NCI-H2081 (cell line): ENCODE data around the gene HYAL4.
"Not testable (repeated sequence)": the region's sequence is repeated elsewhere in the genome, so short reads cannot be mapped to it uniquely, and the experiment has no call there.

Experiments
- DNase-seq, 2 experiments: peaks; one replicate each; lab custom pipeline; 2025; lab: John Stamatoyannopoulos, UW

Gene HYAL4, protein sequence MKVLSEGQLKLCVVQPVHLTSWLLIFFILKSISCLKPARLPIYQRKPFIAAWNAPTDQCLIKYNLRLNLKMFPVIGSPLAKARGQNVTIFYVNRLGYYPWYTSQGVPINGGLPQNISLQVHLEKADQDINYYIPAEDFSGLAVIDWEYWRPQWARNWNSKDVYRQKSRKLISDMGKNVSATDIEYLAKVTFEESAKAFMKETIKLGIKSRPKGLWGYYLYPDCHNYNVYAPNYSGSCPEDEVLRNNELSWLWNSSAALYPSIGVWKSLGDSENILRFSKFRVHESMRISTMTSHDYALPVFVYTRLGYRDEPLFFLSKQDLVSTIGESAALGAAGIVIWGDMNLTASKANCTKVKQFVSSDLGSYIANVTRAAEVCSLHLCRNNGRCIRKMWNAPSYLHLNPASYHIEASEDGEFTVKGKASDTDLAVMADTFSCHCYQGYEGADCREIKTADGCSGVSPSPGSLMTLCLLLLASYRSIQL

GRCh38 chr7:123844712-123845219 lies at the start of gene HYAL4:
TSS of gene HYAL4 (plus strand) at chr7:123845169. CDS start at chr7:123868274, 23,105 bp downstream.
- no peak for DNase-seq

DNA sequence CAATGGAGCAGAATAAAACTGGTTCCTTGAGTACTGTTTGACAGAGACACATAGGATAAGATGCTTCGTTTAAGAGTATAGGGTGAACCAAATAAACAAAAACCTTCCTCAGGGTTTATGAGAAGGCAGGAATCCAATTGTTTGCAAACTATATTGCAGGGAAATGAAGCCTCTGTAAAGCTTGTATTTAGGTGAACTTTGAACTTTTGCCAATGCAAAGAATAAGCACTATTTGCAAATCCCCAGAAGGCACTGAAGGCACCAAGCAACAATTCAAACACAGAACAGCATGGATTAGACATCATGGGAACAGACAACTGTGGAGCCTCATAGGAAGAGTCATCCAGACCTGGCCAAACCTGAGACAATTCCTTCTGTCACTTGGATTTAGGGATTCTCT lies 49.1 kb upstream of the HYAL4 start:
- DNase-seq, result no peak

DNA sequence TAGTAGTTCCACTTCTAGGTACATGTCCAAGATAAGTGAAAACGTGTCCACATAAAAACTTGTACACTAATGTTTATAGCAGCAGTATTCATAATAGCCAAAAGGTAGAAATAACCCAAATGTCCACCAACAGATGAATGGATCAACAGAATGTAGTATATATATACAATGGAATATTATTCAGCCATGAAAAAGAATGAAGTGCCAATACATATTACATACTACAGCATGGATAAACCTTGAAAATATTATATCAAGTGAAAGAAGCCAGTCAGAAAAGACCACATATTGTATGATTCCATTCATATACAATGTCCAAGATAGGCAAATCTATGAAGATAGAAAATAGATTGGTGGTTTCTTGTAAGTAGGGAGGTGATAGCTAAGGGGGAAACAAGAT lies 48.4 kb upstream of the HYAL4 start:
- no peak for DNase-seq

DNA sequence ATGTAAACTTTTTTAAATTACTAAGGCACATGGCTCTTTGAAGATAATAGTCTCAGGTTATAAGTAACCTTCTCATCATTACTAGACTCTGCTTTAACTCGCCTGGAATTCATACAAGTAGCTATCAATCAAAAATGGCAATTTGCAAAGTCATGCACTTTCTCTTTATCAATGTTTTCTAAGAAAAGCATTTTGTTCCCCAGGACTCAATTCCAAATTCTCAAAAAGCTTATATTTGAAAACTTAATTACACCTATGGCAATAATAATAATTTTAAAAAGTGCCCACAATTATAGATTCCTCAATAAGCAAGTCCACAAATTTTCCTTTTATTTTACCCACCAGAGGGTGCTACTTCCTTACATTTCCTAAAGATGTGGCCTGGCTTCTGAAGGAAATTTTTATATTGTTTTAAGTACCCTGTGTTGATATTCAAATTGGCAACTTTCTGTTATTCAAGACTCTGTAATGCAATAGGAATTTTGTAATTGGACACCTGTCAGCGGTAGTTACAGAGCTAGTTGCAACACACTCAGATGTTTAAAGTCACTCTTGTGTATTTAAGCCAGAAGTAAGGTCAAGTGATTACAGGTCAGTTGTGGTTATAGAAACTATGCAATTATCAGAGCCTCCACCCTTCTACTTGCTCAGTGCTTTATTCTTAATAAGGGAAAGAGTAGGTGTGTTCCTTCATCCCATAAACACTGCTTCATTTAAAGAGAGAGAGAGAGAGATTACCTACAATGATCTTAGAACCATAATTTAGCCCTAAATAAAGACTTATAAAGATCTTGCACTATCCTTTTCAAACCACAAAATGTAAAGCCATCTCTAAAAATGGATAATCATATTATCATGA lies 47.1 kb upstream of the HYAL4 start:
- DNase-seq, result peak; percentile 21 to 63

DNA sequence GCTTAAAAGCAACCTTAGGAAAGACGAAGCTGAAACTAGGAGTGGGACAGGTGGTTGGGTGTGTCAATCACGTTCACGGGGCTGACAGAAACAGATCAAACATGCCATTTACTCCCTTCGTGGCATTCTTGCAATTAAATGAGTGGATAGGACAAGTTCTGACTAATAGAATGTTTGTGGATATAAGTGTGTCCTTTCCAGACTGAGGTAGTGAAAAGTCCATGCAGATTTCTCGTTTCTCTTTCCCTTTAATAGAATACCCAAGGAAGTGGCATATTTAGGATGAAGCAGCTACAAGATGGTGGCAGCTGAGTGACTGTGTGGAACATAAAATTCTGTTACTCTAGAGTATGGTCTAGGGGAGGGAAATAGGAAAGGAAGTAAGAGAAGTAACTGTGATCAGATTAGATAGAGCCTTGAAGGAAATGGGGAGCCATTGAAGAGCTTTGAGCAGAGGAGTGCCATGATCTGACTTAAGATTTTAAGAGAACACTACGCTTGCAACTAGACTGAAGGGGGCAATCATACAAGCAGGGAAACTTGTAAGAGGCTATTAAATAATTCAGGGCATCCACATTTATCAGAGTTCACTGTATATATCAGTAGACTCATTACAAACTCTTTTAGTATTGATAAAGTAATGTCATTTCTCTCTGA lies 46.3 kb upstream of the HYAL4 start:
- DNase-seq, result no peak

DNA sequence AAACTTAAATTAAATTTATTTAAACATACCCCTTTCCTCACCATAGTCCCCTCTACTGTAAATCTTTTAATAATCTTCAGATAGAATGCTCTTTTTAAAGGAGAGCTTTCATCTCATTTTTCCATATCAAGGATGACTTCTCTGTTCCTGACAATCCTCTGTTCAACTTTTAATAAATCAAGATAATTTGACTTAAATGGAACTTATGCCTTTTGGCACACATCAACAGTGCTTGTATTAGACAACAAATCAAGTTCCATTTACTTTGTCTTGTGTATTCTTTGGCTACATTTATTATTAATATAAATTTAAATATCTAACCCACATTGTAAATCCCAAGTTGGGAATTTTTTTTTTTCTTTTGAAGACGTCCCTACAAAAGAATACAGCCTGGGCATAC lies 42.7 kb upstream of the HYAL4 start:
- no peak for DNase-seq

DNA sequence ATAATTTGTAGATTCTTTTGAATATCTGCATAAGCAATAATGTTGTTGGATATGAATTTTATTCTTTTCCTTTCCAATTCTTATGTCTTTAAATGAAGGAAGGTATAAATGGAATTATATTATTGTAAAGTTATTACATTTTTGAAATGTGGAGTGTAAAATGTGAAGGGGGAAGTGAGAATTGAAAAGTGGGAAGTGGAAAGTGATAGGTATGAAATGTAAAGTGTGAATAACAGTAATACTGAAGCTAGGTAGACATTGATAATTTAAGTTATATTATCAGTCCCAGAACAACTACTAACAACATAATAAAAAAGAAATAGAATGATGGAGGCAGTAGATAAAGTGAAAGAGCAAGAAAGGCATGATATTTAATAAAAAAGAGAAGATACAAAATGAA lies 39.7 kb upstream of the HYAL4 start:
- no peak for DNase-seq

GRCh38 chr7:123809471-123809870 lies 35.5 kb upstream of the HYAL4 start:
- no peak for DNase-seq

GRCh38 chr7:123811056-123811455 lies 33.9 kb upstream of the HYAL4 start:
- DNase-seq, result no peak

DNA sequence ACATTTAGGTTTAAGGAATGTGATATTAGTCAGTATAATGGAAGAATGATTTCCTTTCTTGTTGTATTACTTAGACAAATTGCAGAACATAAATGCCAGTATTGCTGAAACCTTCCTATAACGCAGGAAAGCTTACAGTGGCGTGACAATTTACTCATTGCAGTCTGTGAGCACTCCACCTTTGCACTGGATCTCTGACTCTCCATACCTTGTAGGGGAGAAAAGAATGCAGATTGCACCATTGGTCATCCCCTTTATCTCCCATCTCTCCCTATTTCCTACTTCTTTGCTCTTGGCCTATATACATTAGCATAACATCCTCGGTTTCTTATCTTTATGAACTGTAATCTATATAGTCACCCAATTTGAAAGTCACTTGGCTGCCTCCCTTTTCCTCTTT lies 28.1 kb upstream of the HYAL4 start:
- no peak for DNase-seq

DNA sequence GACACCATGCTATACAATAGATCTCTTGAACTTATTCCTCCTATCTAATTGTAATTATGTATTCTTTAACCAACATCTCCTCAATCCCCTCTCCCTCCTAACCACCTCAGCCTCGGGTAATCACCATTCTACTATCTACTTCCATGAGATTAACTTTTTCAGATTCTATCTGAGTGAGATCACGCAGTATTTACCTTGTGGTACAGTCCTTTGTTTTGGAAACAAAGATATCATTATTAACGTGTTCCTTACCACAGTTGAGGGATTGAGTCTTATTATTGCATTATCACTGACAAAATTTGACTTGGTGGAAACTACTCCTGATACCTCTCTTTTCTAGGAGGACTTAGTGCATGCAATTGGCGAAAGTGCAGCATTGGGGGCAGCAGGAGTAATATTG lies 26.0 kb upstream of the HYAL4 start:
- DNase-seq, result no peak

DNA sequence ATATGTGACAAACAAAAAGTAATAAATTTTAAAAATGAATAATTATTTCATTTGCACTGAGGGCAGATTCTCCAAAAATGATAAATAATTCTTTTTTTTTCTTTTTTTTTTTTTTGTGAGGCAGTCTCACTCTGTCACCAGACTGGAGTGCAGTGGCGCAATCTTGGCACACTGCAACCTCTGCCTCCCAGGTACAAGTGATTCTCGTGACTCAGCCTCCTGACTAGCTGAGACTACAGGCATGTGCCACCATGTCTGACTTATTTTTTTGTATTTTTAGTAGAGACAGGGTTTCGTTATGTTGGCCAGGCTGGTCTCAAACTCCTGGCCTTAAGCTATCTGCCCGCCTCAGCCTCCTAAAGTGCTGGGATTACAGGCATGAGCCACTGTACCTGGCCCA lies 25.2 kb upstream of the HYAL4 start:
- not testable (repeated sequence) for DNase-seq

DNA sequence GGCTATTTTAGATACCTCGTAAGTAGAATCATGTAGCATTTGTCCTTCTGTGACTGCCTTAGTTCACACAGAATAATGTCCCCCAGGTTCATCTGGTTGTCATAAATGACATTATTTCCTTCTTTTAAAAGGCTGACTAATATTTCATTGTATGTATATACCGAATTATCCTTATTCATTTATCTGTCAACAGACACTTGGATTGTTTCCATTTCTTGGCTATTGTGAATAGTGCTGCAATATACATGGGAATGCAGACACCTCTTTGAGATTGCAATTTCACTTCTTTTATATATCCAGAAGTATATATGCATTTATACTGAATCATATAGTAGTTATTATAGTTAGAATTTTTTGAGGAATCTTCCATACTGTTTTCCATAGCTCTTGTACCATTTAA lies 24.1 kb upstream of the HYAL4 start:
- DNase-seq, result no peak

GRCh38 chr7:123821320-123821719 lies 23.6 kb upstream of the HYAL4 start:
- DNase-seq, result no peak

- DNase-seq, result no peak
Measured at GRCh38 chr7:123823898-123824753, 20.8 kb upstream of the HYAL4 start.

GRCh38 chr7:123824754-123825067 lies 20.3 kb upstream of the HYAL4 start:
- peak; percentile 35 to 45 for DNase-seq

GRCh38 chr7:123828805-123829204 lies 16.2 kb upstream of the HYAL4 start:
- no peak for DNase-seq

GRCh38 chr7:123836656-123837055 lies 8.3 kb upstream of the HYAL4 start:
- no peak for DNase-seq

- not testable (repeated sequence) for DNase-seq
Measured at GRCh38 chr7:123839106-123839505, 5.9 kb upstream of the HYAL4 start.

- DNase-seq, result not testable (repeated sequence)
Measured at GRCh38 chr7:123844142-123844541, 827 bp upstream of the HYAL4 start.

DNA sequence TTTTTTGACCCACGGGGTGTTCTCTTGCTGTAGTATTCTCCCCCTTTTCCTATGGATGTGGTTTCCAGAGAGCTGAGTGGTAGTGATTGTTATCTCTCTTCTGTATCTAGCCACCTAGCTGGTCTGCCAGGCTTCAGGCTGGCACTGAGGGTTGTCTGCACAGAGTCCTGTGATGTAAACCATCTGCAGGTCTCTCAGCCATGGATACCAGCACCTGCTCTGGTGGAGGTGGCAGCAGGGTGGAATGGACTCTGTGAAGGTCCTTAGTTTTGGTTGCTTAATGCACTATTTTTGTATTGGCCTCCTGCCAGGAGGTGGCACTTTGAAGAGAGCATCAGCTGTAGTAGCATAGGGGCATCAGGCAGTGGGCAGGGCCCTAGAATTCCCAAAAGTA lies 851 bp downstream of the HYAL4 start:
- DNase-seq, result no peak
